ENCODE results near the gene SCARB2.

The SCARB2 gene

DNA sequence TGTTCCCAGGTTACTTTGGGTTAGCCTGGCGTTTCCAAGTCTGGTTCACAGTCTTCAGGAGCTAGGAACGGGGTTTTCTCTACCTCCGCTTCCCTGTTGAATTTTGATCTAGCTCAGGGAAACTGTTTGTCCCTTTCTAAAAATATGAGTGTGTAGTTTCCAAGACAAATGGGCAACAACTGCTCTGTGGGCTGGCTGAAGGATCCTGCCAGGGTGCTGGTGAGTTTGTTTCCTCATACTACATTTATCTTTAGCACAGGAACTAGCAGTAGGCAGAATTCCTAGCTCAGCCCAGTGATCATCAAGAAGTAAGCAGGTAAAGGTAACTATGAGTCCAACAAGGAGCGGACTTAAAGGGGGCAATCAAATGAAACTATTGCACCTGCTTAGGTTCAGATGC lies 24.6 kb upstream of the SCARB2 start:
- H3K36me3 Mint-ChIP-seq (ENCODE audit: low read depth): no peaks in the 10 kb centered on the region
- H3K4me3 Mint-ChIP-seq: no peak overlapping the region
- H3K9me3 Mint-ChIP-seq: peaks cover 24% of the 10 kb centered on the region

GRCh38 chr4:76235915-76236314 lies 22.3 kb upstream of the SCARB2 start:
- H3K4me3 Mint-ChIP-seq: no peak overlapping the region
- no peak overlapping the region for H3K27ac Mint-ChIP-seq
- H3K27me3 Mint-ChIP-seq: no peaks in the 10 kb centered on the region
- no peak for ATAC-seq
- H3K36me3 Mint-ChIP-seq (ENCODE audit: low read depth): no peaks in the 10 kb centered on the region
- peaks cover 22% of the 10 kb centered on the region for H3K9me3 Mint-ChIP-seq
- DNase-seq: no peak
- no peaks in the 10 kb centered on the region for H3K4me1 Mint-ChIP-seq

More for the DNA sequence above, 24.6 kb upstream of the SCARB2 start:
- Mint-ChIP-seq H3K4me1 (no peaks in the 10 kb centered on the region), H3K27ac (no peak overlapping the region), H3K27me3 (no peaks in the 10 kb centered on the region)
- DNase-seq (no peak), ATAC-seq (no peak)

DNA sequence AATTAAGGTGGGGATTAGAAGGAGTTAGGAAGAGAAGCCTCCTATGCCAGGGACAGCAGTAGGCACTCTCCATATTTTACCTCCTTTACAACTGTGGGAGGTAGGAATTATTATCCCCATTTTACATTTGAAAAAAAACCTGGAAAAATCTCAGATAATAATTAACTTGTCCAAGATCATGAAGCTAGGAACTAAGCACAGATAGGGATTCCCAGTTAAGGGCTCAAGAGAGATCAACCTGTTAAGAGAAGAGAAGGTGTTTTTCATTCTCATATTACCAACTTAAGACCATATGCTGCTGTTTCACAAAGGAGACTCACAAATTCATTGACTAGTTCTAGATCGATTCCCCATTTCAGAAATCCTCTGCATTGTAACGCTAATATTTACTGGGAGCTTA lies 21.8 kb upstream of the SCARB2 start:
- Mint-ChIP-seq H3K27ac (no peak overlapping the region), H3K9me3 (peaks cover 17% of the 10 kb centered on the region), H3K4me3 (no peak overlapping the region), H3K27me3 (no peaks in the 10 kb centered on the region), H3K4me1 (no peaks in the 10 kb centered on the region), H3K36me3 (ENCODE audit: low read depth) (no peaks in the 10 kb centered on the region)
- DNase-seq (no peak), ATAC-seq (no peak)

DNA sequence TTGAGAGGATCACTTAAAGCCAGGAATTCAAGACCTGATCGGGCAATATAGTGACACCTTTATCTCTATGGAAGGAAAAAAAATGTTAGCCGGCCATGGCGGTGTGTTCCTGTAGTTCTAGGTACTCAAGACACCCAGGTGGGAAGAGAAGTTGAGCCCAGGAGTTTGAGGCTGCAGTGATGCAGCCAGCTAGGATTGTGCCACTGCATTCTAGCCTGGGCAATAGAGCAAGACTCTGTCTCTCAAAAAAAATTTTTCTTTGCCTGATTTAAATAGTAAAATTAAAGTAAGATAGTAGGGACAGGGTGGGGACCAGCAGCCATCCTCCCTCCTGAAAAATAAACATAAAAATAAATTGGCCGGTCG lies 21.0 kb upstream of the SCARB2 start:
- Mint-ChIP-seq H3K9me3 (peaks cover 10% of the 10 kb centered on the region), H3K36me3 (ENCODE audit: low read depth) (no peaks in the 10 kb centered on the region), H3K4me1 (no peaks in the 10 kb centered on the region), H3K27ac (no peak overlapping the region), H3K27me3 (no peaks in the 10 kb centered on the region), H3K4me3 (no peak overlapping the region)
- DNase-seq: no peak
- no peak for ATAC-seq

GRCh38 chr4:76233967-76234678 lies 20.5 kb upstream of the SCARB2 start:
- no peaks in the 10 kb centered on the region for H3K27me3 Mint-ChIP-seq
- no peaks in the 10 kb centered on the region for H3K4me1 Mint-ChIP-seq
- H3K27ac Mint-ChIP-seq: no peak overlapping the region
- ATAC-seq (no peak), DNase-seq (no peak)
- peaks cover 11% of the 10 kb centered on the region for H3K9me3 Mint-ChIP-seq
- peaks cover 1% of the 10 kb centered on the region for H3K36me3 Mint-ChIP-seq (ENCODE audit: low read depth)
- no peak overlapping the region for H3K4me3 Mint-ChIP-seq

GRCh38 chr4:76233529-76233928 lies 19.9 kb upstream of the SCARB2 start:
- ATAC-seq: no peak

GRCh38 chr4:76233083-76233482 lies 19.5 kb upstream of the SCARB2 start:
- DNase-seq: no peak

More at GRCh38 chr4:76233529-76233928, 19.9 kb upstream of the SCARB2 start:
- Mint-ChIP-seq H3K4me1 (no peaks in the 10 kb centered on the region), H3K4me3 (no peak overlapping the region), H3K27ac (no peak overlapping the region), H3K9me3 (peaks cover 17% of the 10 kb centered on the region), H3K36me3 (ENCODE audit: low read depth) (peaks cover 4% of the 10 kb centered on the region), H3K27me3 (no peaks in the 10 kb centered on the region)
- DNase-seq: no peak

GRCh38 chr4:76232681-76233080 lies 19.1 kb upstream of the SCARB2 start:
- no peak for DNase-seq
- Mint-ChIP-seq H3K4me3 (no peak overlapping the region), H3K36me3 (ENCODE audit: low read depth) (peaks cover 4% of the 10 kb centered on the region), H3K9me3 (peaks cover 18% of the 10 kb centered on the region), H3K4me1 (no peaks in the 10 kb centered on the region), H3K27me3 (no peaks in the 10 kb centered on the region), H3K27ac (no peak overlapping the region)
- ATAC-seq: no peak

More at GRCh38 chr4:76233083-76233482, 19.5 kb upstream of the SCARB2 start:
- Mint-ChIP-seq H3K4me3 (no peak overlapping the region), H3K27ac (no peak overlapping the region), H3K4me1 (no peaks in the 10 kb centered on the region), H3K9me3 (peaks cover 17% of the 10 kb centered on the region), H3K27me3 (no peaks in the 10 kb centered on the region), H3K36me3 (ENCODE audit: low read depth) (peaks cover 4% of the 10 kb centered on the region)
- ATAC-seq: no peak

DNA sequence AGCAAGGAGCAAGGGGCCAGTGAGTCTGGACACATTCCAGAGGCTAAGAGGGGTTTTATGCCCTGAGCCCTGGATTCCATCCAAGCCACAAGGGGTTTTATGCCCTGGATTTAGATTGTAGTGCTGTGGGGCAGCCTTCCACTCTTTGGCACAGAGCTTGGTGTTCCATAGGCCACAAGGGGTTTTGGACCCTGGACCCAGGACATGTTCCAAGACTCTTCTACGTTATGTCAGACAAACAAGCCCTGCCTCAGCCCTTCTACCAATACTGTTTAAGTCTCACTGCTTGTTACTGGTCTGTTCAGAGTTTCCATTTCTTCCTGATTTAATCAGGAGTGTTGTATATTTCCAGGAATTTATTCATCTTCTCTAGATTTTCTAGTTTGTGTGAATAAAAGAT lies 12.8 kb upstream of the SCARB2 start:
- peaks cover 3% of the 10 kb centered on the region for H3K27me3 Mint-ChIP-seq
- no peaks in the 10 kb centered on the region for H3K4me1 Mint-ChIP-seq
- peaks cover 4% of the 10 kb centered on the region for H3K36me3 Mint-ChIP-seq (ENCODE audit: low read depth)
- peaks cover 18% of the 10 kb centered on the region for H3K9me3 Mint-ChIP-seq
- no peak overlapping the region for H3K4me3 Mint-ChIP-seq
- DNase-seq (no peak), ATAC-seq (no peak)
- no peak overlapping the region for H3K27ac Mint-ChIP-seq

DNA sequence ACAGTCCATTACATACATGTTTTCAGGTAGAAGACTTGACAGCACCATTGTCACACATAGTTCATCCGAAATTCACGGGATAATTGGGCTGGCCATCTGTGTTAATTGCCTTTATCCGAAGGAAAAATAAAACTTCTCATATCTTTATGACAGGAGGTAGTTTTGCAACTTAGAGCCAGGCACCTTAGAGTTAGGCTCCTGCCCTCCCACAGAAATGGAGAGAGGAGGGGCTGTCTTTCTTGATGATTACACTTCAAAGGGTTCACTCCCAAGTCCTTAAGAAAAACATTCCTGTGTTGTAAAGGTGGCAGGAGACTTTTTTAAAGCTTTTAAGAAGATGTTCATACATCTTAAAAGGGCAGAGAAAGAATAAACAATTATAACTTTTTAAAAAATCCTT lies 10.5 kb upstream of the SCARB2 start:
- no peak overlapping the region for H3K27ac Mint-ChIP-seq
- ATAC-seq: no peak
- DNase-seq: no peak
- H3K9me3 Mint-ChIP-seq: peaks cover 13% of the 10 kb centered on the region
- no peaks in the 10 kb centered on the region for H3K4me1 Mint-ChIP-seq
- H3K27me3 Mint-ChIP-seq: peaks cover 3% of the 10 kb centered on the region
- no peak overlapping the region for H3K4me3 Mint-ChIP-seq
- H3K36me3 Mint-ChIP-seq (ENCODE audit: low read depth): peaks cover 3% of the 10 kb centered on the region

DNA sequence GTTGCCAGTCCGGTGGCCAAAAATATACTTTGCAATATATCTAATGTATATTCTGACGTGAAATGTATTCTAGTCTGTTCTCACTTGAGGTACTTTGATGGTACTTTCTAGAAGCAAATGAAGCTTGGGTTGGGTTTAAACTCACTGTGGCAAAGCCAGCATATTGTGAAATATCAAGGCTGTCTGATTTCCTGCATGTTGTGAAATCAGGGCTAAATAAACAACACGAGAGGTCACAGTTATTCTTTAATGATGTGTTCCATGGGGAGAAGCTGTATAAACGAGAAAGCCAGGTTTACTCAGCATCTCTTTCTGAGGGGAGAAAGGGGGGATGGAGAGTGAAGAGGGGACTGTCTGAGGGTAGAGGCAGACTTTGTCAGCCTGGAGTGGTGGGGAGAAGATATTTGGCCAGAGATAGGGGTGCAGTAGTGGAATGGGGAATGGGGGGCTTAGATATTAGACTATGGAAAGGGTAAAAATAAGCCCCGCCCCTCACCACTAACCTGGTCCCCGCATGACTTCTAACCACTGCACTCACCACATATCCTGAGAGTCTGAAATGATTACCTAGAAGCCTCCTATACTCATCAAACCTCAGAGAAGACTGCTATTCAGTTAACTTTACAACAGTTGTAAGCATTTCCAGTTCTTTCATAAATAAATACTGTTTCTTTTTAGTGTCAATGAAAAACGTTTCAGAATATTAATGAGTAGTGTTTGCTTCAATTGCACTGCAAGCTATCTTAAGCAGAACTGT lies 5.9 kb upstream of the SCARB2 start:
- no peak overlapping the region for H3K27ac Mint-ChIP-seq
- H3K4me1 Mint-ChIP-seq: peaks cover 5% of the 10 kb centered on the region
- no peaks in the 10 kb centered on the region for H3K9me3 Mint-ChIP-seq
- DNase-seq (no peak), ATAC-seq (no peak)
- no peaks in the 10 kb centered on the region for H3K36me3 Mint-ChIP-seq (ENCODE audit: low read depth)
- no peaks in the 10 kb centered on the region for H3K27me3 Mint-ChIP-seq
- H3K4me3 Mint-ChIP-seq: no peak overlapping the region

DNA sequence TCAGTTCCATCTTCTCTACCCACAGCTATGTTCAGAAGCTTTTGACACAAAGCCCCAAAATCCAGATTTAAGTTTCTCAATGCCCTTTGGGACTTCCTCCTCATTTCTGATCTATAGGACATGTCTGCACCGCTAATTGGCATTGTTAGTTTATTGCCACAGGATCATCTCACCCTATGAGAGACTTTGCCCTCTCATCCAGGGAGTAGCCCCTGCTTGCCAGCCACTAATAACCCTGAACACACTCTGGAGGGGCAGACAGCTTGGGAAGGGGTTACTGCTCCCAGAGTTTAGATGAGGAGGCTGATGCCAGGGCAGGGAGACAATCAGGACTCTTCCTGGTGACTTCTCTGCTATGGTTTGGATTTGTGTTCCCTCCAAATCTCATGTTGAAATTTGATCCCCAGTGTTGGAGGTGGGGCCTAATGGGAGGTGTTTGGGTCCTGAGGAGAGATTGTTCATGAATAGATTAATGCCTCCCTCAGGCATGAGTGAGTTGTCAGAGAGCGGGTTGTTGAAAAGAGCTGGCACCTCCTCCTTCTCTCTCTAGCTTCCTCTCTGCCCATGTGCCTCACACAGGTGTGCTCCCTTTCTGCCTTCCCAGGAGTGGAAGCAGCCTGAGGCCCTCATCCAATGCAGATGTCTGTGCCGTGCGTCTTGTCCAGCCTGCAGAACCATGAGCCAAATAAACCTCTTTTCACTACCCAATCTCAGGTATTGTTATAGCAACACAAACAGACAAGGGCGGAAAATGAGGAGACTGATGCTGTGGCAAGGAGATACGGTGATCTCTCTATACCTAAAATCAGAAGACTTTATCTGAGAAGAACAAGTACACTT lies 3.6 kb upstream of the SCARB2 start:
- Mint-ChIP-seq H3K9me3 (no peaks in the 10 kb centered on the region), H3K4me1 (peaks cover 23% of the 10 kb centered on the region), H3K4me3 (no peak overlapping the region), H3K36me3 (ENCODE audit: low read depth) (no peaks in the 10 kb centered on the region), H3K27ac (no peak overlapping the region), H3K27me3 (no peaks in the 10 kb centered on the region)
- DNase-seq (no peak), ATAC-seq (no peak)

- H3K4me3 Mint-ChIP-seq: no peak overlapping the region
- no peak overlapping the region for H3K27ac Mint-ChIP-seq
- no peaks in the 10 kb centered on the region for H3K27me3 Mint-ChIP-seq
Measured at GRCh38 chr4:76216524-76216923, 2.9 kb upstream of the SCARB2 start.

DNA sequence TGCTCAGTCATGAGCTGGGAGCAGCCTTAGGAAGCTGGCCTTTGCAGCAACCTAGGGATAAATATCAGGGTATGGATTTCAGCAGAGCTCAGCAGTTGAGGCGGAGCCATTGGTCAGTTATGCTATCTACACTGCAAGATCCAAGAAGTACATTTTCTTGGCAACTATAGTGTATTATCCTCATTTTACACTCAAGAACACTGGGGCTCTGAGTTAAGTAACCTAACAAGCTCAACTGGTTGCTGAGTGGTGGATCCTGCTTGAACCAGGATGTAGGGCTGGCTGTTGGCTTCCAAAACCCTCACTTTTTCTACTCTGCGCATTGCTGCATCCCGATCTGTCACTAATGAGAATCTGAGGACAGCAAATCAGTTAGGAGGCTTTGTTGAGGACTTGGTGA lies 1.5 kb upstream of the SCARB2 start:
- no peaks in the 10 kb centered on the region for H3K36me3 Mint-ChIP-seq (ENCODE audit: low read depth)
- DNase-seq: no peak
- H3K27me3 Mint-ChIP-seq: no peaks in the 10 kb centered on the region
- no peak for ATAC-seq
- H3K4me3 Mint-ChIP-seq: no peak overlapping the region
- peaks cover 27% of the 10 kb centered on the region for H3K4me1 Mint-ChIP-seq
- H3K27ac Mint-ChIP-seq: no peak overlapping the region
- no peaks in the 10 kb centered on the region for H3K9me3 Mint-ChIP-seq

More at GRCh38 chr4:76216524-76216923, 2.9 kb upstream of the SCARB2 start:
- H3K9me3 Mint-ChIP-seq: no peaks in the 10 kb centered on the region
- no peak for DNase-seq
- no peak for ATAC-seq
- H3K4me1 Mint-ChIP-seq: peaks cover 23% of the 10 kb centered on the region
- H3K36me3 Mint-ChIP-seq (ENCODE audit: low read depth): no peaks in the 10 kb centered on the region

Data from activated naive CD8-positive, alpha-beta T cell treated with anti-CD3 and anti-CD28 coated beads, Interleukin-2, amount 50 U/mL, for 24 hours (primary cell).